ENCODE data around the gene GPBP1L1.
"Not testable (repeated sequence)": the region's sequence is repeated elsewhere in the genome, so short reads cannot be mapped to it uniquely, and the experiment has no call there.

GPBP1L1 gene

DNA sequence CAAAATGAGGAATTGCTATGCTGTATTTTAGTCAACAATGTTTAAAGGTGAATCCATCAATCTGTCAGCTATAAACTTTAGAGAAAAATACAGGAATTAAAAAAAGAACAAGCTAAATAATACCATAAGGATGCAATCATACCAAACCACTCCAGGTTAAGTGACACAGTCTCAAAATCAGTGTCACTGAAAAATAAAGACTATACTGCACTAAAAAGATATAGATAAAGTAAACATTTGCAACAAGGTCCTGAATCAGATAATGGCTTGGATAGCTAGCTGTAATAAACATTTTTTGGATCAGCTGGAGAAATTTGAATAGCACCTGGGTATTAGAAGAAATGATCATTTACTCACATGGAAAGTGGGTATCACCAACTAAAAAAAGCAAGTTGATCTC, 7.8 kb downstream of the GPBP1L1 start:
- DNase-seq, result no peak

DNA sequence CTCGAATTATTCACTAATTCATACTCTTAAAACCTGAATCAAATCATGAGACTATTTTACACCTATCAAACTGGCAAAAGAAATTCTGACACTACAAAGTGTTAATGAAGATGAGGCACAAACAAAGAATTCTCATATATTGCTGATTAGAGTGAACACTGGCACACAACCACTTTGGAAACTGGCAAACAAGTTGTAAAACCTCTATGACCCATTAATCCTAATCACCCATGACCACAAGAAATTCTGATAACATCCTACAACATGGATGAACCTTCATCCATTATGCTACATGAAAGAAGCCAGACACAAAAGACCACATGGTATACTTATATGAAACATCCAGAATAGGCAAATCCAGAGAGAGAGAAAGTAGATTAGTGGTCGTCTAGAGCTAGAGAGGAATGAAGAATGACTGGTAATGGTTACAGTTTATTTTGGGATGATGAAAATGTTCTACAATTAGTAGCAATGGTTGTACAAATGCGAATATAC, 8.5 kb downstream of the GPBP1L1 start:
- DNase-seq, result no peak

DNA sequence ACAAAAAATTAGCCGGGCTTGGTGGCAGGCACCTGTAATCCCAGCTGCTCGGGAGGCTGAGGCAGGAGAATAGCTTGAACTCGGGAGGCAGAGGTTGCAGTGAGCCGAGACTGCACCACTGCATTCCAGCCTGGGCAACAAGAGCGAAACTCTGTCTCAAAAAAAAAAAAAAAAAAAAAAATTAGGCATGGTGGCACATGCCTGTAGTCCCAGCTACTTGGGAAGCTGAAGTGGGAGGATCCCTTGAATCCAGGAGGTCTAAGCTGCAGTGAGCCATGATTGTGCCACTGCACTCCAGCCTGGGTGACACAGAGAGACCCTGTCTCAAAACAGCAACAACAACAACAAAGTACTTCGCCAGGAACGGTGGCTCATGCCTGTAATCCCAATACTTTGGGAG, 9.8 kb downstream of the GPBP1L1 start:
- DNase-seq, result not testable (repeated sequence)

DNA sequence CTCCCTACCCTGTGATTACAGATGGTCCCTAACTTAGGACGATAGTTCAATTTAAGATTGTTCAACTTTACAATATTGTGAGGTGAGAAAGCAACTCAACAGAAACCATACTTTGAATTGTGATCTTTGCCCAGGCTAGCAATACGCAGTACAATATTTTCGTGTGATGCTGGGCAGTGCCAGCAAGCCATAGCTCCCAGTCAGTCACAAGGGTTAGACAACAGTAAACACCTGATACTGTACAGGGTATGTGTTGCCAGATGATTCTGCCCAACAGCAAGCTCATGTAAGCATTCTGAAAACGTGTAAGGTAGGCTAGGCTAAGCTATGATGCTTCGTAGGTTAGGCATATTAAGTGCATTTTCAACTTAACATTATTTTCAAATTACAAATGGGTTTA, 11.9 kb downstream of the GPBP1L1 start:
- no peak for DNase-seq

DNA sequence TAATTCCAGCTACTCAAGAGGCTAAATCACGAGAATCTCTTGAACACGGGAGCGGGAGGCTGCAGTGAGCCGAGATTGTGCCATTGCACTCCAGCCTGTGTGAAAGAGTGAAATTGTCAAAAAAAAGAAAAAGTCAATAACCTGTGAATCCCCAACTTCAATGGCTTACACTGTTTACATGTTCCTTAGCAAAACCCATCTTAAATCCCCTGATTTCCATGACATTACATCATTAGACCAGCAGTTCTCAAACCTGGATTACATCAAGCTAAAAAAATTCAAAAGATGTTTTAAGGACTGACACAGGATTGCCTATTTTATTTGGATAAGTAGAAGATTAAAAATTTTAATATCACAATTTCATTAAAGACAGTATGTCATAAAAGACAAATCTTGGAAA, 12.4 kb downstream of the GPBP1L1 start:
- DNase-seq, result no peak

DNA sequence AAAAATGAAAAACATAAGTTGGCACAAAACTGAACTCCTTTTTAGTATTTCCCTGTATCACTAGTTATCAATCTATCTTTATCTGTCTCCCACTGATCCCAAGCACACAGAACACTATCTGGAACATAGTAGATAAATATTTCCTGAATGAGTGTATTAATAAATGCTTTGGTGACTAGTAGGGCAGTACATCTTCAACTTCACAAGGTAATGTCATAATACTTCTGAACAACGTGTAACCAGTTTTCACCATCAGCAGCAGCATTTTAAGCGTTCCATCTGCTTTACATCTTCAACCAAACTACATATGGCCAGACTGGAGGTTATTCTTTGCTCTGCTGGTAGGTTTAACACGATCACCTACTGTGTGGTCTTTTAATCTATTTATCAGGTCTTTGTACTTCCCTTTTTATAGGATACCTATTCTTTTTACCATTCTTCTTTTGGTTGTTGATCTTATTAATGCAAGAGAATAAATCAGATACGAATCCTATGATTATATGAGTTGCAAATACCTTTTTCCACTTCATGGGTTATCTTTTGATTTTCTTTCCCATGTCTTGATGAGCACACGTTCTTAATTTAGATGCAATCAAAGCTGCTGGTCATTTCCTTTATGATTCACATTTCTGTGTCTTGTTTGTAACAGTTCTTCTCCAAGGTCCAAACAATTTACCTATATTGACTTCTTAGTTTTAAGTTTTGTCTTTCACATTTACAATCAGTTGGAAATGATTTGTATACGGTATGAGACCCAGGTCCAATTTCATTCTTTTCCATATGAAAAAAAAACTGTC, 16.3 kb downstream of the GPBP1L1 start:
- no peak for DNase-seq

DNA sequence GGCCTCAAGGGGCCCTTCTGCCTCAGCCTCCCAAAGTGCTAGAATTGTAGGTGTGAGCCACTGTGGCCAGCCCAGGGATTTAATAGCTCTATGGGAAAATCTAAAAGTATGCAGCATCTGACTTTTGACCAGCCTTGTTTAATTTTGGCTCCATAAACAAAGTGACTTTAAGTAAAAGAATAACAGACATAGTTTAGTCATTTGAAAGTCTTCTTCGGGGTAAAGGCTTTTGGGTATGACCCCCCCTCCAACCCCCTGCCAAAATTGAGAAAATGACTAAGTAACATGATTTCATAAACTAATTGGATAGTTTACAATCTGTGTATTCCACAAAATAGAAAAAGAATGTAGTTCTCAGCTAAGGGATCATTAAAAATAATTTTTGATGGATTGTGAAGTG, 17.0 kb downstream of the GPBP1L1 start:
- DNase-seq, result no peak

DNA sequence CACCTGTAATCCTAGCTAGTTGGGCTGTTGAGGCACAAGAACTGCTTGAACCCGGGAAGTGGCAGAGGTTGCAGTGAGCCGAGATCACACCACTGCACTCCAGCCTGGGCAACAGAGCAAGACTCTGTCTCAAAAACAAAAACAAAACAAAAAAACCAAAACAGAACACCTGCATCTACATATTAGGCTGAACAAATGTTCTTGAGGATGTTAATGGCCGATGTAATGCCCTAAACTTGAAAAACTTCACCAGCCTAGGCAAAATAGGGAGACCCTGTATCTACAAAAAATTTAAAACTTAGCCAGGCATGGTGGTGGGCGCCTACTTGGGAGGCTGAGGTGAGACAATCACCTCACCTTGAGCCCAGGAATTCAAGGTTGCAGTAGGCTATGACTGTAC, 17.8 kb downstream of the GPBP1L1 start:
- DNase-seq, result no peak

DNA sequence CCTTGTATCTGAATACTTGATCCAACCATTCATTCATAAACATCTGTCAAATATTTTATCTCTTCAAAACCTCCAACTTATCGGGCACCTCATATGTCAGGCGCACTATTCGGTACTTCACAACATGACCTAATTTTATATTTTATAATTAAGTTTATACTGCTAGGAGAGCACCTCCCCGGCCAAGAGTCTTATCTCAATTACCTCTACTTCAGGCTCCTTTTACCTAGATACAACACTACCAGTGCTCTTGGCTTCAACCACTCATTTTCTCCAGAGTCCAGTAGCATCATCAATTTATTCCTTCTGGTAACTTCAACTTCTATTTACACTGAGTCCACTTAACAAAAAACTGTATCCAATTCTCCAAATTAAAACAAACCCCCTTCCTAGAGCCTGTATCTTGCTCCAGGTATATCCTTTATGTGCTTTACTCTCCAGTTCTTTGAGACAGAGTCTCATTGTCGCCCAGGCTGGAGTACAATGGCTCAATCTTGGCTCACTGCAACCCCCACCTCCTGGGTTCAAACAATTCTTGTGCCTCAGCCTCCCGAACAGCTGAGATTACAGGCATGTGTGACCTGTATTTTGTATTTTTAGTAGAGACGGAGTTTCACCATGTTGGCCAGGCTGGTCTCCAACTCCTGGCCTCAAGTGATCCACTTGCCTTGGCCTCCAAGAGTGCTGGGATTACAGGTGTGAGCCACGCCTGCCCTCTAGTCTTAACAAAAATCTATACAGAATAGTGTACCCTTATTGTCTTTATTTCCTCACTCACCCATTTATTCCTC, 18.8 kb downstream of the GPBP1L1 start:
- no peak for DNase-seq

DNA sequence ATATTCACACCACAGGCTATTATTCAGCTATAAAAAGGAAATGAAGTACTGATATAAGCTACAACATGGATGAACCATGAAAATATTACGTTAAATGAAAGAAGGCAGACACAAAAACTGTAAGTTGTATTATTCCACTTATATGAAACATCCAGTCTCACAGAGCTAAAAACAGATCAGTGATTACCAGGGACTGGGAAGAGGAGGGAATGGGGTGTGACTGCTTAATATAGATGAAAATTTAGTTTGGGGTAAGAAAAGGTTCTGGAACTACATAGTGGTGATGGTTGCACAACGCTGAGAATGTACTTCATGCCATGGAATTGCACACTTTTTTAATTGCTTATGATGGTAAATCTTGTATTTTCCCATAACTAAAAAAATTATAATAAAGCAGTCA, 19.5 kb downstream of the GPBP1L1 start:
- DNase-seq, result no peak

DNA sequence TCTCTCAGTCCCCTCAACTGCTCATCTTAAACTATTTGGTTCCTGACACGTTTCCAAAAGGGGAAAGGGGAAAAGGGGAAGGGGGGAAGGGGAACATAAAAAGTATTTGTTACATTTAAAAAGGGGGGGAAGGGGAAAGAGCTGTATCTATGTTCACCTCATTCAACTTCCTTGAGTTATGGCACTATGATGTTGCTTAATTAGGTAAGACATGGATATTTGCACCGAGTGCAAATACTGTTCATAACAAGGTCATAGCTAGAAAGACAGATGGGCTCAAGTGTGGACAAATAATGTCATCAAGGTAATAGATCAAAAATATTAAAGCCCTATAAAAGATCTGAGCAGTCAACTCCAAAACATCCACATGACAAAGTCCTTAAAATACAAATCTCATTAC, 26.0 kb downstream of the GPBP1L1 start:
- DNase-seq, result no peak

DNA sequence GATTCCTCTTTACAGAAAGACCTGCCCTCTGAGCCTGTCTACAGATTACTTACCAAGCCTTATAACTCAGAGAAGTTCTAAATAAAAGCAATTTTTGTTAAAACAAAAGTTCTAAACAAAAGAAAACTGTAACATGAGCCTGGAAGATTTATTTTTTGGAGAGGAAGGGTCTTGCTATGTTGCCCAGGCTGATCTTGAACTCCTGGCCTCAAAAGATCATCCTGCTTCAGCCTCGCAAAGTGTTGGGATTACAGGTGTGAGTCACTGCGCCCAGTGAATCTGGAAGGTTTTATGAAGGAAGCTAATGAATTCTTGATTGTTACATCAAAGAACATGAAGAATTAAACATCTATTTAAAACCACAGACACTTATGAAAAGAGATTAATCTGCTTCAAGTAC, 27.1 kb downstream of the GPBP1L1 start:
- DNase-seq, result no peak

DNA sequence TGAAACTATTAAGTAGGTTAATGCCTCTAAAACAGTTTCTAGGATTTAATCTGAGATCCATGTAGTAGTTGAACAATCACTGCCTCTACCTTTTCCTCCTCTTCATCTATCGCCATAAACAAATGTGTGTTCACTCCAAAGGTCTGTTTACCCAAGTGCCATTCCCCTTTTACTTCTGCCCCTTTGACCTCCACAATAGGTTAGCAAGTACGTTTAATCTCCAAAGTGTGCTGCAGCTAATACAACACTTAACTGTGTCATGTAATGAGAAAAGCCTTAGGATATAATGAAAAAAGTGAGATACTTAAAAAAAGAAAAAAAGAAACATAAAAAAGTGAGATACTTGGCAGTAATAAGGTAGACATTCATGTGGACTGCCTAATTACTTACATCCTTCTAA, 28.2 kb downstream of the GPBP1L1 start:
- DNase-seq, result no peak

DNA sequence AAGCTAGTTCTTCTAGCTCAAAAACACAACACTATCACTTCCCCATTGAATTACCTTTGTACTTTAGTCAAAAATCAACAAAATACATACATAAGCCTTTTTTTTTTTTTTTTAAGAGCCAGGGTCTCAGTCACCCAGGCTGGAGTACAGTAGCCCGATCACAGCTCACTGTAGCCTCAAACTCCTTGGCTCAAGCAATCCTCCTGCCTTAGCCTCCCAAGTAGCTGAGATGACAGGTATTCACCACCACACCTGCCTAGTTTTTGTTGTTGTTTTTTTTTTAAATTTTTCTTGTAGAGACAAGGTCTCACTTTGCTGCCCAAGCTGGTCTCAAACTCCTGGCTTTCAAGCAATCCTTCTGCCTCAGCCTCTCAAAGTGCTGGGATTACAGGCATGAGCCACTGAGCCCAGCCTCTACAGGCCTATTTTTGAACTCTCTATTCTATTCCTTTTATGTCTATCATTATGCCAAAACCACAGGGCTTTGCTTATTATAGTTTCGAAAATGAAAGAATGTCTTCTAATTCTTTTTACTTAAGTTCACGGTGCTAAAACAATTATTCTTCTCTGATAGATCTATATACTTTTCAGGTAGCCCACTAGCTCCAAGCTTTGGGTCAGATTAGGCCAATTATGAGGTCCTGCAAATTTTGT, 29.6 kb downstream of the GPBP1L1 start:
- no peak for DNase-seq

DNA sequence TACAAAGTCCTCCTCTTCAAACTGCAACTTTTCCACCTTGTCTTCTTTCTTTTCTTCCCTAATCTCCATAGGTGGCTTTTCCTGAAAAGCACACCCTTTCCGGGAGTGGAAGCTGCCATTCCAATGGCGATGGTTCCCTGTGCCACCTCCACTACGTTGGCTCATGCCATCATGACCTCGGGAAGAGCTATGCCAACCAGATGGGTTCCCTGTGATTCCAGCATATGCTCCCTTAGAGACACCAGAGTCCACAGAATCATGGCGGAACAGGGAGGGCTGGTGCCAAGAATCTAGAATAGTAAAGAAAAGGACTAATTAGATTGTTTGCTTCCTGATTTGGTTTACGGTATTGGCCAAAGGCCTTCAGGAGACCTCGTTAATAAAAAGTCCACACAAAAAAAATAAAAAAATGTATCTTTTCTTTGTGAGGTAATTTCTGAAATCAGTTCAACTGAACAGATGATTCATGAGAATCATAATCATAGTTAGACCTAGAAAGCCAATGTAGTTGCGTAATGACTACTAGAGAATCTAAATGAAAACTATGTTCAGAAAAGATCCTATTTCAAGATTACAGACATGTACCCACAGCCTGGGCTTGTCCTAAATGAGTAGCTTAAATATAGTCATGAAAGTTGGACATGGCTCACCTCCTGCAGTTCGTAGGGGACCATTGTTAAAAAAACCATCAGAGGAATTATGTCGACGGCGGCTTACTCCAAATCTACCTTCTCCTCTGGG, 31.6 kb downstream of the GPBP1L1 start:
- DNase-seq, result no peak

DNA sequence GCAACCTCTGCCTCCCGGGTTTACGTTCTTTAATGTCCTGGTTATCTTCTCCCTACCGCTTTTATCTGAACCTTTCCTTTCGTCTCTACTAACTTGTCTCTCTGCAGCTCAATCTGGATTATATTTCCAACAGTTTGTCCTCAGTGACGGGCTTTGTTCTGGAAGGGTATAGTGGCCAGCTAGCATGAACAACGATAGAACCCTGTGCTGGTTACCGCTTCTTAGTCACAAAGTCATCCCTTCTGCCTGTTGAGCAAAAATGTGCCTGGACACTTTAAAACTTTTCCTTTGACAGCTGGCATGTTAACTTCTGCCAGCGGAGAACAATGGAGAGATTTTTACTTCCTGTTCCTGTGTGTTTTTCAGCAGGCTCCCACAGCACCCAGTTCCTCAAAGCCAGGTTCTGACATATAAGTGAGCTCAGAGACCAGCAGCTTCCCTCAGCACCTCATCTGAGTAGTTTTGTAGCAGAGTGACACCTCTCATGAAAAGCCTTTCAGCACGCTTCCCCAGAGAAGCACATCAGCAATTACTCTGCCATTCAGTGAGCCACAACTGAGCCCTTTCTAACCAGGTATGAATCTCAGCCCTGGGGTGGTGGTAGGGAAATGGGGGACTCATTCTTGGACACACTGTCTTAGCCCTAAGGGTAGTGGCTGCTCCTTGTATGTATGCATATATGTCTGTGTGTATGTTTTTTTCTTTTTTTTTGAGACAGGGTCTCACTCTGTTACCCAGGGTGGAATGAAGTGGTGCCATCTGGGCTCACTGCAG, 38.9 kb downstream of the GPBP1L1 start:
- DNase-seq, result no peak

DNA sequence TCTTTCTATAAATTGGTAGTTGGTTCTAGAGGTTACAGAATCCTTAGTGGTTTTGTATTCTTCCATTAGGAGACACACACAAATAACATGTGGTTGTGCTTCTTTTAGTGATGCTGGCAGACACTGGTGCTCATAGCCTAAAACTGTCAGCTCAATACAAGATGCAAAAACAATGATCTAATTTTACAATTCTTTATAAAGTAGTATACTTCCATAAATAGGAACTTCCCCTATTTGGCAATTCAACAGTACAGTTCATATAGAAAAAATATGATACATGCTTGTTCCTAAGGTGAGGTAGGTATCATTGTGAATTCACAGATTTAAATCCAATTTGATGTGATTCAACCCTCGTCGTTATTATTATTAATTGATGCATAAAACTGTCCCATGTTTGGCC, 41.7 kb downstream of the GPBP1L1 start:
- DNase-seq, result no peak

DNA sequence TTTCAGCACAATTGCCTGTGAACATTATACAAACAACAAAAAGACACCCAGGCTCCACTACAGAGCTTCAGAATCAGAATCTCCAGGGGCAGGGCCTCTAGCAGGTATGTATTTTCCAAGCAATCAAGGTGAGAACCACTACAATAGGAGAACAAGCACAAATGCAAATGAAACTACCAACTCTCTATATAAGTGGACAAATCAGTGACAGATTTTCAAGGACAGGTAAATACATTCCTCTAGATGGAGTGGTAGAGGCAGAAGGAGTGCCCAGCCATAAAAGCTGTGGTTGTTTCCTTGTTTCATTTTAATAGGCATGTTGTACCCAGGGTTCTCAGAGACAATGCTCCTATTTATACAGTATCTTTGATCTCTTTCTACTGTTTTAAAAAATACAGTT, 42.4 kb downstream of the GPBP1L1 start:
- DNase-seq, result no peak

DNA sequence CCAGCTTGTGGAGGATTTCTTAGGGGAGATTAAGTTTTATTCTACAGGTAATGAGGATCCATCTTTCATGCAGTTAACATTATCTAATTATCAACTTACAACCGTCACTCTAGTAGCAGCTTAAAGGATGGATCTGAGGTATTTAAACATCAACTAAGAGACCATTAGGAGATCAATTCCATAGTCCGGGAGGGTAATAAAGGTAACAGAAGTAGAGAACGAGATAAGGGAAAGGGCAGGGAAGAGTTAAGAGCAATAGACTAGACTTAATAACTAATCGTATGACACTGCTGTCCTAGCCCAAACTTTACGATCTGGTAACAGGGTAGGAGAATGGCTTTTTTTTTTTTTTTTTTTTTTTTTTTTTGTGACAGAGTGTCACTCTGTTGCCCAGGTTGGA, 43.0 kb downstream of the GPBP1L1 start:
- DNase-seq, result no peak

DNA sequence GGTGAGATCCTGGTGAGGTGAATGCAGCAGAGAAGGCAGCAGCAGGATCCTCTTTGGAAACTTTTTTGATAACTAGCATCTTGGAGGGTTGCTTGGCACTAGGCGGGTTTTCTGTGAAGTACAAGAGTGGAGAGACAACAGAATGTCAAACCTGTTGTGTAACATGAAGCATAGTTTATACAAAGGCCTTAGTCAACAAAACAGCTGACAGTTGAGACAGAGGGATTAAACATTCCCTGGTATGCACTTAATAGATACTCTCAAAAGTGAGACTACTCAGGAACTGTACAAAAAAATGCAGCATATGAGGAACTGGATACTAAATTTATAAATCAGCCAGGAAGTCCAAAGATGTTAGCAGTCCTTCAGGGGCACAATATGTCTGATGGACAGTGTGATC, 46.0 kb downstream of the GPBP1L1 start:
- no peak for DNase-seq

DNA sequence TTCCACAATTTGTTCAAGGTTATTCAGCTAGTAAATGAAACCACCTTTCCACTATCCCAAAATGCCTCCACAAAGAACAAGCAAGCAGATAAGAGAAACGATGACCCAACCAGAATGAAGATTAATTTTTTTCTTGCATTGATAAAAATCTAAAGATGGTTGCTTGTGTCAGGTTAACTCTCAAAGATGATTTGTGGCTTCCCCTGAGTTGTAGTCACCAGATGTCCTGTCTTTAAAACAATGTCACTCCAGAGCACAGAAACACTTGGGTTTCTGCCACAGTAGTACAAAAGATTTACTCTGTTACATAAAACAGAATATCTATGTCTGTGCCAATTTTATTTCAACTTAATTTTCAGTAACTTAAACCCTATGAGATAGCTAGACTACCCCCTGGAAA, 51.1 kb downstream of the GPBP1L1 start:
- DNase-seq, result no peak

DNA sequence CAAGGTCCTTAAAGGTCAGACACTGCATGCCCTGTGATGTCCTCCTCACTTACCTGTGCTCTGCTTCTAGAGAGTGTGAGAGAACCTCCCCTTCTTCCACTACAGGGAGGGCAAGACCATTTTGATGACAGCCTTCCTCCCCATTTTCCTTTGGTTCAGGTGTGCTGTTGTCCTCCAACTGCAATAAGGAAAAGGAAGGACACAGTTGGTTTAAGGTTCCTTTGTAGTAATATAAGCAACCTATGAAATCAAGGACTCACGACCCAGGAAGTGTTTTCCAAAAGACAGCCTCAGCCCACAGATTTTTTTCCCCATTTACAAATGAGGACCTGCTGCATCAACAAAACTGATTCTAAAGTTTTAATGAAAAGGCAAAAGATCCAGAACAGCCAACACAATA, 55.9 kb downstream of the GPBP1L1 start:
- DNase-seq, result no peak
